Endothelial cell (in vitro differentiated cells): ENCODE data around the gene SH3BGRL3. TPM values are rescaled to one million over a fixed set of nuclear protein-coding genes. Genes with fewer than 3 reads are reported as not detected.
A peak's percentile ranks its signal among the peaks of the same experiment; 100 is the strongest.

ENCODE experiments used
- DNase-seq: peaks from one replicate; pipeline ENCODE4 v3.0.0; 2021; ENCODE audit warnings: low spot score
- H3K27ac Mint-ChIP-seq: one replicate; pipeline ENCODE4 v1.8.0; 2021; ENCODE audit warnings: mixed read lengths, inconsistent platforms; ENCODE audit not compliant: unreplicated experiment
- H3K27me3 Mint-ChIP-seq: one replicate; pipeline ENCODE4 v1.8.0; 2021; ENCODE audit warnings: mild to moderate bottlenecking, moderate library complexity, mixed read lengths, inconsistent platforms; ENCODE audit not compliant: unreplicated experiment
- H3K36me3 Mint-ChIP-seq: one replicate; pipeline ENCODE4 v1.8.0; 2021; ENCODE audit warnings: mild to moderate bottlenecking, low read depth, mixed read lengths, inconsistent platforms; ENCODE audit not compliant: unreplicated experiment
- H3K4me1 Mint-ChIP-seq: one replicate; pipeline ENCODE4 v1.8.0; 2021; ENCODE audit warnings: mild to moderate bottlenecking, mixed read lengths, inconsistent platforms; ENCODE audit not compliant: unreplicated experiment
- H3K4me3 Mint-ChIP-seq: one replicate; pipeline ENCODE4 v1.8.0; 2021; ENCODE audit warnings: mild to moderate bottlenecking, mixed read lengths, inconsistent platforms; ENCODE audit not compliant: unreplicated experiment
- H3K9me3 Mint-ChIP-seq: one replicate; pipeline ENCODE4 v1.8.0; 2021; ENCODE audit warnings: mixed read lengths, inconsistent platforms; ENCODE audit not compliant: unreplicated experiment
- CTCF ChIP-seq: fragments of 200-600 bp; sonication (generic); IDR thresholded peaks from one replicate; pipeline ENCODE4 v1.5.0; 2021; ENCODE audit warnings: antibody characterized with exemption; ENCODE audit not compliant: unreplicated experiment
- total RNA-seq: library from RNA; stranded (reverse); fragmentation: NEBNext Ultra II Directional; extraction: Animal tissue kit (Norgen Biotek cat#: 25700); gene quantifications from one replicate; pipeline ENCODE4 v1.2.1, GENCODE V29; 2021; ENCODE audit not compliant: unreplicated experiment

SH3BGRL3 gene
- total RNA-seq, 1 donor from 2014 or later = 226 TPM

DNA sequence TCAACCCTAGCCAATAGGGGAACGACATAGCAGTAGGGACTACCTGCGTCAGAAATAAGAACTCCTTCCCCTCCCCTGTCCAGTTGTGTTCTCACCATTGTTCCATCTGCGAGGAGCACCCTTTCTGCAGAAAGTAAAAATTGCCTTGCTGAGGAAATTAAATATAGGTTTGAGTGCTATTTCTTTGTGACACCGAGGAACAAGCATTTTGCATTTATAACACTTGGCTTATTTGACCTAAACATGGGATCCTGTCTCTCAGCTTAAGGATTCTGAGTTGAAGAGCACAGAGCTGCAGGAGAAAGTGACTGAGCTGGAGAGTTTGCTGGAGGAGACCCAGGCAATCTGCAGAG is 10.7 kb upstream of the SH3BGRL3 start:
- H3K27ac Mint-ChIP-seq = no peak overlapping the region
- H3K9me3 Mint-ChIP-seq = peaks cover 6% of the 10 kb centered on the region
- peak overlapping the region; percentile 3 for H3K4me3 Mint-ChIP-seq
- H3K4me1 Mint-ChIP-seq = no peaks in the 10 kb centered on the region
- H3K36me3 Mint-ChIP-seq = peaks cover 25% of the 10 kb centered on the region
- H3K27me3 Mint-ChIP-seq = peaks cover 3% of the 10 kb centered on the region
- DNase-seq = no peak
- TF ChIP-seq CTCF = no peak

- H3K4me3 Mint-ChIP-seq = no peak overlapping the region
- H3K27me3 Mint-ChIP-seq = peaks cover 3% of the 10 kb centered on the region
- peaks cover 15% of the 10 kb centered on the region for H3K36me3 Mint-ChIP-seq
- TF ChIP-seq CTCF = no peak
- DNase-seq = no peak
- H3K4me1 Mint-ChIP-seq = peaks cover 17% of the 10 kb centered on the region
- no peak overlapping the region for H3K27ac Mint-ChIP-seq
- no peaks in the 10 kb centered on the region for H3K9me3 Mint-ChIP-seq
Measured at GRCh38 chr1:26274801-26275425, 5.0 kb upstream of the SH3BGRL3 start.

- peak; percentile 90 for TF ChIP-seq CTCF
- Mint-ChIP-seq H3K36me3 (peaks cover 15% of the 10 kb centered on the region), H3K4me1 (peaks cover 19% of the 10 kb centered on the region), H3K27me3 (peaks cover 3% of the 10 kb centered on the region), H3K9me3 (no peaks in the 10 kb centered on the region), H3K4me3 (peak overlapping the region; percentile 21), H3K27ac (peak overlapping the region; percentile 27)
- DNase-seq = peak; percentile 85
Measured at GRCh38 chr1:26275580-26276431, 4.1 kb upstream of the SH3BGRL3 start.

- peaks cover 24% of the 10 kb centered on the region for H3K4me1 Mint-ChIP-seq
- H3K27ac Mint-ChIP-seq = no peak overlapping the region
- peaks cover 7% of the 10 kb centered on the region for H3K27me3 Mint-ChIP-seq
- no peak for DNase-seq
- TF ChIP-seq CTCF = no peak
- peaks cover 20% of the 10 kb centered on the region for H3K36me3 Mint-ChIP-seq
- no peak overlapping the region for H3K4me3 Mint-ChIP-seq
- no peaks in the 10 kb centered on the region for H3K9me3 Mint-ChIP-seq
Measured at GRCh38 chr1:26276432-26276838, 3.5 kb upstream of the SH3BGRL3 start.

DNA sequence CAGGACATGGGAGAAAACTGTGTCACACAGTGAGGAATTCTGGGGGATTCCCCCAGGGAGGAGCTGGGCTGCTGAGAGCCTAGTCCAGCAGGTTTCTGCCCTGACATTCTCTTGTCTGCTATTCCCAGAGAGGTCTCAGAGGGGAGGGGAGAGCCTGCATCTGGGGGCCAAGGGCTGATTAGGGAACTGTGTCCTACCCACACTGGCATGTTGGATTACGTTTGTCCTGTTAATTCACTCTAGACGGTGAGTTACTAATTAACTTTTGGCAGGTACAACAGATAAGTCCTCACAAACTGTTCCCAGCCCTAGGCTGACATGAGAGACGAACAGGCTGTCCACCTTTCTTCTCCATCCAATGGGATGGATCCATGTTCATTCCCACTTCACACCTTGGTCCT is 2.6 kb upstream of the SH3BGRL3 start:
- peaks cover 24% of the 10 kb centered on the region for H3K36me3 Mint-ChIP-seq
- peaks cover 29% of the 10 kb centered on the region for H3K4me1 Mint-ChIP-seq
- peaks cover 10% of the 10 kb centered on the region for H3K27me3 Mint-ChIP-seq
- no peak for TF ChIP-seq CTCF
- H3K9me3 Mint-ChIP-seq = no peaks in the 10 kb centered on the region
- H3K4me3 Mint-ChIP-seq = no peak overlapping the region
- no peak for DNase-seq
- H3K27ac Mint-ChIP-seq = no peak overlapping the region
